Measurements from ENCODE around the gene ARHGAP35. TPM values are rescaled to one million over a fixed set of nuclear protein-coding genes. Genes with fewer than 3 reads are reported as not detected.

ARHGAP35 gene
- total RNA-seq, 1 donor from 2014 or later = 21.7 TPM

DNA sequence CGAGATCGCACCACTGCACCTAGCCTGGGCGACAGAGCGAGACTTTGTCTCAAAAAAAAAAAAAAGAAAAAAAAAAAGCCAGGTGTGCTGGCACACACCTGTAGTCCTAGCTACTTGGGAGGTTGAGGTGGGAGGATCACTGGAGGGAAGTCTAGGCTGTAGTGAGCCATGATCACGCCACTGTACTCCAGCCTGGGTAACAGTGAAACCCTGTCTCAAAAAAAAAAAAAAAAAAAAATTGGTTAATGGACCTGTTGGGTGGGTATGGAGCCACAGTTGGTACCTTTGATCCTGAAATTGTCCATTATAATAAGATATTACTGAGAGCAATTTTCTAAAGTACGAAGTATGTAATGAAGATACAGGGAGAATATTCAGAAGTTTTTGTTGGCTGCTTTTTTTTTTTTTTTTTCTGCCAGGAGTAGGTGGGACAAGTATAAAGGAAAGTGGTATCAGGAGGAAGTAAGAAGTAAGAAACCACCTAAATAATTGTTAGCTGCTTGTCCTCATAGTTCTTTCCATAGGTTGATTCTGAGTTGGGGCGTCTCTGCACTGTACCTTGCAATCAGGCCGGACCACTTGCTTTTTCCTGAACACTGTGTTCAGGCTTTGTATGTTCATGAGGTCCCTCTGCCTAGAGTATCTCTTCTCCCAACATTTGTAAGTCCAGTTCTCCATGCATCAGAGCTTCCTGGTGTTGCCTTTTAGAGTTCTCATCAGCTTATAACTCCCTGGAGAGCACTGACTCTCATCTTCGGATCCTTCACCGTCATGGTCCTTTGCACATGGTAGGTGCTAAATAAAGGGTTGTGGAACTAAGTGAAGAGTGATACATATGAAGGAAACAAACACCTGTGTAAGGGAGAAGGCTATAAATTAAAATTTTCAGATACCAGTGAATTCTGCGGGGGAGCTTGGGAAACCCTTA lies 31.7 kb downstream of the ARHGAP35 start:
- H3K4me3 ChIP-seq (ENCODE audit: low read depth, low read length) = no peak overlapping the region
- DNase-seq (ENCODE audit: low read depth) = no peak
- TF ChIP-seq, protein P1, sequence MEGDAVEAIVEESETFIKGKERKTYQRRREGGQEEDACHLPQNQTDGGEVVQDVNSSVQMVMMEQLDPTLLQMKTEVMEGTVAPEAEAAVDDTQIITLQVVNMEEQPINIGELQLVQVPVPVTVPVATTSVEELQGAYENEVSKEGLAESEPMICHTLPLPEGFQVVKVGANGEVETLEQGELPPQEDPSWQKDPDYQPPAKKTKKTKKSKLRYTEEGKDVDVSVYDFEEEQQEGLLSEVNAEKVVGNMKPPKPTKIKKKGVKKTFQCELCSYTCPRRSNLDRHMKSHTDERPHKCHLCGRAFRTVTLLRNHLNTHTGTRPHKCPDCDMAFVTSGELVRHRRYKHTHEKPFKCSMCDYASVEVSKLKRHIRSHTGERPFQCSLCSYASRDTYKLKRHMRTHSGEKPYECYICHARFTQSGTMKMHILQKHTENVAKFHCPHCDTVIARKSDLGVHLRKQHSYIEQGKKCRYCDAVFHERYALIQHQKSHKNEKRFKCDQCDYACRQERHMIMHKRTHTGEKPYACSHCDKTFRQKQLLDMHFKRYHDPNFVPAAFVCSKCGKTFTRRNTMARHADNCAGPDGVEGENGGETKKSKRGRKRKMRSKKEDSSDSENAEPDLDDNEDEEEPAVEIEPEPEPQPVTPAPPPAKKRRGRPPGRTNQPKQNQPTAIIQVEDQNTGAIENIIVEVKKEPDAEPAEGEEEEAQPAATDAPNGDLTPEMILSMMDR (conservative IDR thresholded peaks at IDR 0.05; ENCODE audit: low read depth, low read length) = no peak

DNA sequence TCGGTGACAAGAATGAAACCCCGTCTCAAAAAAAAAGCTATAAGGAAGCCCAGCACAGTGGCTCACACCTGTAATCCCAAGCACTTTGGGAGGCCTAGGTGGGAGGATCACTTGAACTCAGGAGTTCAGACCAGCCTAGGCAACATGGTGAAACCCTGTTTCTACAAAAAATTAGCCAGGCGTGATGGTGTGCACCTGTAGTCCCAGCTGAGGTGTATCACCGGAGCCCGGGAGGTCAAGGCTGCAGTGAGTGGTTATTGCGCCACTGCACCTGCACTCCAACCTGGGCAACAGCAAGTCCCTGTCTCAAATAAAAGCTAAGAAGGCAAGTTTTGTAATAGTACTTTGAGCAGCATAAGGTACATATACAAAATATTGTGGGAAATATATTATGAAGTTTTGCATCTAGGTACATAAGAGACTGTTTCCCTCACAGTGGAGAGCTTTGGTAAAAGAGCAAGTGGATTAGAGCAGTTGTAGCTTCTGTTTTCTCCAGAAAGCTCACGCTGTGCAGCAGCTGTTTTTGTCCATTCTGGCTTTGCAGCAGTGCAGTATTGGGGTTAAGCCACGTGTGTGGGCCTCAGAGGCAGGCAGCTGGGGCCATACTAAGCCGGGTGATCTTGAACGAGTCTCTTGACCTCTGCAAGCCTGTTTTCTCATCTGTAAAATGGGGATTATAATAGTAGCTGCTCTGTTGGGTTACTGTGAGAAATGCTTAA lies 35.4 kb downstream of the ARHGAP35 start:
- TF ChIP-seq, protein P1 (conservative IDR thresholded peaks at IDR 0.05; ENCODE audit: low read depth, low read length) = no peak
- no peak for DNase-seq (ENCODE audit: low read depth)
- H3K4me3 ChIP-seq (ENCODE audit: low read depth, low read length) = no peak overlapping the region

DNA sequence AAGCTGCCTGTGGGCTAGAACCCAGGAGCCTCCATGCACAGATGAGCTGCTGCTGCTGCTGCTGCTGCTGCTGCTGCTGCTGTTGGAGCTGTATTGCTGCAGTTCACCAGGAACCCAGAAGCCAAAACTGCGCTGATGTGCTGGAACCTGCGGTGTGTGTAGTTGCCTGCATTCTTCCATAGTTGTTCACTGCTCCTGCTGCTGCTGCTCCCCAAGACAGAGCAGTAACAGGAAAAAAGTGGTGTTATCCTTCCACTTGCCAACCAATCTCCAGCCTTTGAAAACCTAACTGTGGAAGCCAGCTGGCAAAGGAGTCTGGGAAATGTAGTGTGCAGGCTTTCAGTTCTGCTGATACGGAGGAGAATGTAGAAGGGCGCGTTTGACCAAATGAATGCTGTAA lies 37.9 kb downstream of the ARHGAP35 start:
- TF ChIP-seq, protein P1 (conservative IDR thresholded peaks at IDR 0.05; ENCODE audit: low read depth, low read length) = no peak
- no peak overlapping the region for H3K4me3 ChIP-seq (ENCODE audit: low read depth, low read length)
- DNase-seq (ENCODE audit: low read depth) = no peak

DNA sequence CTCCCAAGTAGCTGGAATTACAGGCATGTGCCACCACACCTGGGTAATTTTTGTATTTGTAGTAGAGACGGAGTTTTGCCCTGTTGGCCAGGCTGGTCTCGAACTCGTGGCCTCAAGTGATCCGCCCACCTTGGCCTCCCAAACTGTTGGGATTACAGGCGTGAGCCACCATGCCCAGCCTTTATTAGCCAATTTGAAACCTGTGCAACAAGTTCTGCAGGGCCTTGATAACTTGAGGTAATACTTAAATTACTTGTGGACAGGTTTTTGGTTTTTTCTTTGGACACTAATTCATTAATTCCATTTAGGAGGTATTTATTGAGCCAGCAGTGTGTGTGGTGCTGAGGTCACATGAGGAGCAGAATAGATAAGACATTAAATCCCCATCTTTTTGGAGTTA lies 39.5 kb downstream of the ARHGAP35 start:
- H3K4me3 ChIP-seq (ENCODE audit: low read depth, low read length) = no peak overlapping the region
- TF ChIP-seq, protein P1 (conservative IDR thresholded peaks at IDR 0.05; ENCODE audit: low read depth, low read length) = no peak
- no peak for DNase-seq (ENCODE audit: low read depth)

DNA sequence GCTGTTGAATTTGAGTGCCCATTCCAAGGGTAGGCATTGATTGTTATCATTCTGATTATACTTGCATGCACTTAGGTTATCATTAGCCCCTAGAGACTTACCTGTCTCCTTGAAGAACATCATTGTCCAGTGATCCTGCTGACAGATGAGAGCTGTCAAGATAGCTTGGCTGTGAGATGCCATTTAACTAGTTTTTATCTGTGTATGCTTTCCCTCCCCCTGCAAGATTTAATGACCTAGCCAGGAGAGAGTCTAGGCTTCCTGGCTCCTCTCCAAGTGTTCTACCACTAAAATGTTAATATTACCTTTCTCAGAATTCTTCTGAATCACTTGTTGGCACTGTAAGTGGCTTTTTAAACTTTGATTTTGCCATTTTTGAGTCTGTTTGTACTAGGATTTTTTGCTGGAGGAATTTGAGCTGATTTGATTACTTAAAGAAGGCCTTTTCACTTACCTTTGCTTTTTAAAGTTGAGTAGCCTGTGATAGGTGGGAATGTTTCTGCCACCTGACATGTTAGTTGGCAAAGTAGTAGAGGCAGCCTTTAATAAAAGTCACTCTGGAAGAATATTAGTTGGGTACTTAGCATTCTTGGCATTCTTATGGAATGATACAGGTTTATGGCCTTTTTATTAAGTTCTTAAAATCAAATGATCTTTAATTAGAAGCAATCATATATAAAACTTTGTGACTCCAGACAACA lies 41.1 kb downstream of the ARHGAP35 start:
- no peak overlapping the region for H3K4me3 ChIP-seq (ENCODE audit: low read depth, low read length)
- TF ChIP-seq, protein P1 (conservative IDR thresholded peaks at IDR 0.05; ENCODE audit: low read depth, low read length) = no peak
- DNase-seq (ENCODE audit: low read depth) = no peak

DNA sequence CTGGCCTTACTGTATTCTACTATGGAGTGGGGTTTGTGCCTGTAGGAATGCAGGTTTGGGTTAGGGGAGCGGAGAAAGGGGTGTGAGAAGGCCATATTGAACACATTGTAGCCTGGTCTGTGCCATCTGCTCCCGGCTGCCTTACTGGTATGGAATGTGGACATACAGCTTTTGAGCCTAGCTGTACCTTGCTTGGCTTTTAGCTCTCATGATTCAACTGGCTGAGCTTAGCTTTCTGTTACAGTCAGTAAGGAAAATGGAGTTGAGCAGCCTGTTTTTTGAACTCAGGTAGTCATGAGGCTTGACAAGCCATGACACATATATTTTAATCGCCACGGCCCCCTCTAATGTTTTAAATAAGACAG lies 41.6 kb downstream of the ARHGAP35 start:
- TF ChIP-seq, protein P1 (conservative IDR thresholded peaks at IDR 0.05; ENCODE audit: low read depth, low read length) = no peak
- no peak for DNase-seq (ENCODE audit: low read depth)
- no peak overlapping the region for H3K4me3 ChIP-seq (ENCODE audit: low read depth, low read length)

Data from epithelial cell of proximal tubule (primary cell).